GM12891 (cell line): ENCODE results near the gene SLC25A26.

ENCODE experiments used
- PAX5 ChIP-seq: IDR thresholded peaks from 2 replicates; pipeline ENCODE4 v1.6.1; 2011; ENCODE audit warnings: low read length, moderate library complexity, mild to moderate bottlenecking; ENCODE audit not compliant: insufficient read depth, severe bottlenecking
- POLR2A ChIP-seq: IDR thresholded peaks from 2 replicates; pipeline ENCODE4 v1.6.1; 2011; ENCODE audit warnings: low read depth, low read length, control low read depth
- POLR2AphosphoS5 ChIP-seq: IDR thresholded peaks from 2 replicates; pipeline ENCODE4 v1.6.1; 2011; ENCODE audit warnings: low read depth, low read length, control low read depth
- SPI1 ChIP-seq: IDR thresholded peaks from 2 replicates; pipeline ENCODE4 v1.6.1; 2011; ENCODE audit warnings: low read depth, low read length, control low read depth
- TAF1 ChIP-seq: IDR thresholded peaks from 2 replicates; pipeline ENCODE4 v1.6.1; 2011; ENCODE audit warnings: low read depth, low read length, control low read depth

DNA sequence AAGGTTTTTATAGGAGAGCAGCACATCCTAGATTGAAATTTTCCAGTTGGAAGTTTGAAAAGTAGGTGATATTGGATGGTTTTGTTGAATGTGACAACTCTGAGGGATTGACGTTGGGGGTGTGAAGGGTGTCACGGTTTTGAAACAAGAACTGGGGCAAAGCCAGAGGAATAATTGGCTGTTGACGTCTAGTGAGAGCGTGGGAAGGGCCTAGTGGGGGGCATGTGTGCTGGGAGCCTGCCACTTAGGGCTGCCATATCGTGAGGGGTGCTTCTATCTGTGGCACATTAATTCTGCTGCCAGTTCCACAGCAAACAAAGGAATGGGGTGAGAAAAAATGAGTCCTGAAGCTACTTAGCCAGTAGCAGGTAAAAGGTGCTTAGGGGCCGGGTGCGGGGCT is 150.6 kb downstream of the SLC25A26 start:
- TF ChIP-seq PAX5 = no peak
- TF ChIP-seq POLR2A = no peak
- no peak for TF ChIP-seq POLR2AphosphoS5
- no peak for TF ChIP-seq TAF1
- TF ChIP-seq SPI1 = no peak
